Hippocampal formation (tissue), 2 donors: ENCODE data around the gene ASTN2.

ENCODE experiments used
- DNase-seq, 2 donors: peaks; one replicate each; lab custom pipeline; 2025; lab: John Stamatoyannopoulos, UW

ASTN2 gene

DNA sequence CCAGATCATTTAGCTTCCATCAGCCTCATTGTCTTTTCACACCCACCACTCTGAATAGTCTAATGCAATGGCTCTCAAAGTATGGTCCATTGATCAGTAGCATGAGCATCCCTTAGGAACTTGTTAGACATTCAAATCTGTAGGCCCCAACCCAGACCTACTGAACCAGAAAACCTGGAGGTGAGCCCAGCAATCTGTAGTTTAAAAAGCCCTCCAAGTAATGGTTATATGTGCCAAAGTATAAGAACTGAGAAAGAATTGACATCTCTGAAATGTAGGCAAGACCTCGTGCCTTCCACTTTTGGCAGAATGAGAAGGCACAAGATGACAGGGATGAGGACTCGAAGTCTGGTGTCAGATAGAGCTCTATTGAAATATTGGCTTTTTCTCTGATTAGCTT, 460.1 kb downstream of the ASTN2 start:
- no peak for DNase-seq

GRCh38 chr9:116953271-116953670, 461.6 kb downstream of the ASTN2 start:
- DNase-seq, result no peak

DNA sequence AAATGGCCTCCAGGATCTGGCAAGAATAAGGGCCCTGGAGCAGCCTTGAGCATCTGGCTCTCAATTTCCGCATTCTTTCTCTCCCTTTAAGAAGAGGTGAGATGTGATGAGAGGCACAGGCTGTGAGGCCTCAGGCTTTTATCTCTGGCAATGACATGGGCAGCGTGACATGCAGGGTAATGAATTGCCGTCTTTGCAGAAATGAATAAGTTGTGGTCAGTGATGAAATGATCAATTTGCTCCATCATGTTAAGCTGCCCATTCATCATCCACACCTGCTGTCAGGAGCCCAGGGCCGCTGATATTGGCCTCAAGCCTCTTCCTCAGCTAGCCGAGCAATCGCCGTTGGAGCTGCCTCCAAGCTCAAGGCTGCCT, 462.4 kb downstream of the ASTN2 start:
- DNase-seq, result no peak

DNA sequence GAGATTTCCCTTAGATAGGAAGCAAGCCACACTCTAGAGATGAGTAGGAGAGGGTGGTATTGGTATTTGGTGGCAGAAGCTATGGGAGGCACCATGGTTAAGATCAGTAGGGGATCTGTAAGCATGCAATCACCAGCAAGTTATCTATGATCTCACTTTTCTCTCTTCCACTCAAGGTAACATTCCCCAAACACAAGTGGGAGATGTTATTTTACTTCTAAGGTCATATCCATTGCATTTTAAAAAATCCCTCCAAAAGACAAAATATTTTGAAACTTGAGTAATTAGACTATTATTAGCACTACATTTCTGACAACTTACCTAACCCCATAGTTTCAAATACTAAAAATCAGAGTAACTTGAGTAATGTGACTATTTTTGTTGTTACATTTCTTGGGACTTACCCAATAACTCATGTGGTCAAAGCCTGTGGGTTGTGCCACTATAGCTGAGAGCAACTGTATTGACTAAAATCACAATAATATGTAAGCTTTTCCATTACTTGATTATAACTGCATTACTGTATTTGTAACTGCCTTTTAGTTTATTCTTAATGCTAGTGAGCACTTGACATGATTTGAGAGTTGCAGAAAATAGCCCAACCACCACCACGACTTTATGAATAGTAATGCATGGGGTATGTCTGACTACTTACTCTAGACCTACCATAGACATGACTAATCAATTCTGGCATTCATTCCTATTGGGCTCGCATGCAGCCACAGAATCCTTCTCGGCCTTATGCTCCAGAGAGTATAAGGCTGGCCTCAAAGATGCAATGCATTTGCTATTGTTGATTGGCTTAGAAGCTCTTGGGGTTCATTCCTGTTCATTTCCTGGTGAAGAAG, 463.0 kb downstream of the ASTN2 start:
- no peak for DNase-seq

DNA sequence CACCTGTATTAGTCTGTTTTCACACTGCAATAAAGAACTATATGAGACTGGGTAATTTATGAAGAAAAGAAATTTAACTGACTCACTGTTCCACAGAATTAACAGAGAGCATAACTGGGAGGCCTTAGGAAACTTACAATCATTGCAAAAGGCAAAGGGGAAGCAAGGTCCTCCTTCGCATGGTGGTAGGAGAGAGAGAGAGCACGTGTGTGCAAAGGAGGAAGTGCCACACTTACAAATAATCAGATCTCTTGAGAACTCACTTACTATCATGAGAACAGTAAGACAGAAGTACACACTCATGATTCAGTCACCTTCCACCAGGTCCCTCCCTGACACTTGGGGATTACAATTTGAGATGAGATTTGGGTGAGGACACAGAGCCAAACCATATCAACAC, 469.0 kb downstream of the ASTN2 start:
- DNase-seq, result no peak

- DNase-seq, result no peak
Observed at GRCh38 chr9:116944714-116945534, 469.9 kb downstream of the ASTN2 start.

DNA sequence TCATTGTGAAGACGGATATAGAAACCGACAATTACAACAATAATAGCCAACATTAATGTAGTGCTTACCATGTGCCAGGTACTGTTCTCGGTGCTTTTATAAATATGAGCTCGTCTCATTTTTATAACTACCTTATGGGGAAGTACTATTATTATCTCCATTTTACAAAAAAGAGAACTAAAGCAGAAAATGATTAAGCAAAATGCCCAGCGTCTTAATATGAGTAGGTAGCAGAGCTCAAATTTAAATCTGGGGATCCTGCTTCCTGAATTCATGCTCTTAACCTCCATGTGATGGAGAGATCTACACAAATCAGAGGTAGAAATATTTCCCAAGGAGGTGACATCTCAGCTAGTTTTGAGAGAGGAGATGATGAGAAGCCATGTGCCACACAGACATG, 470.9 kb downstream of the ASTN2 start:
- no peak for DNase-seq

DNA sequence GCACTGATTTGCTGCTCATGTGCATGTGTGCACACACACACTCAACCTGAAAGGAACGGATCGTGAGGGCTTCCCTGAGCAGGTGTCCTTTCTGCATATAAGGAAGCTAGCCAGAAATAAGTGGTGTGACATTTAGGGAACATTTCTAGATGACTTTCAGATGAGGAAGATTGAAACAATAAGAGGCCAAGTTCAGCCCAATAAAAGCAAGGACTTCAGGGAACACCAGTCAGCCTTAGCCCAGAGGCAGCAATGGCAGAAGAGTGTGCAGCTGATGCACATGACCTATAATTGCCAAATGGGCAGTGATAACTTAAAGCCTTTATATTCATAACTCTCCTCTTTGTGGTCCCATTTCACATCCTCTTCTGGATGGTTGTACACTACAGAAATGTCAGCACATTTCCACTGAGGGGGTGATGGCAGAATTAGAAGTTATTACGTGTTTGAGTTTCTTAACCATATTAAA, 472.2 kb downstream of the ASTN2 start:
- no peak for DNase-seq

DNA sequence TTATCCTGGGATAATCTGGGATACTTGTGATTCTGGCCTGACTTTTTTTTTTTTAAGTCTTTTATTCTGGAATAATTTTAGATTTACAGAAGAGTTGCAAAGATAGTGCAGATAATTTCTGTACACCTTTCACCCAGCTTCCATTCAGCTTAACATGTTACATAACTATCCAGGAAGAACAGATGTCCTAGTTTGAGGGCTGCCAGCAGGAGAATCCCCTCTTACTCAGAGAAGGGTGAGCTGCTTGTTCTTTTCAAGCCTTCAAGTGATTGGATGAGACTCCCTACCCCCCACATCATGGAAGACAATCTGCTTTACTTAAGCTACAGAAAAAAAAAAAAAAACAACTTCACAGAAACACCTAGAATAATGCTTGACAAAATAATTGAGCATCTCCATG, 473.6 kb downstream of the ASTN2 start:
- no peak for DNase-seq

DNA sequence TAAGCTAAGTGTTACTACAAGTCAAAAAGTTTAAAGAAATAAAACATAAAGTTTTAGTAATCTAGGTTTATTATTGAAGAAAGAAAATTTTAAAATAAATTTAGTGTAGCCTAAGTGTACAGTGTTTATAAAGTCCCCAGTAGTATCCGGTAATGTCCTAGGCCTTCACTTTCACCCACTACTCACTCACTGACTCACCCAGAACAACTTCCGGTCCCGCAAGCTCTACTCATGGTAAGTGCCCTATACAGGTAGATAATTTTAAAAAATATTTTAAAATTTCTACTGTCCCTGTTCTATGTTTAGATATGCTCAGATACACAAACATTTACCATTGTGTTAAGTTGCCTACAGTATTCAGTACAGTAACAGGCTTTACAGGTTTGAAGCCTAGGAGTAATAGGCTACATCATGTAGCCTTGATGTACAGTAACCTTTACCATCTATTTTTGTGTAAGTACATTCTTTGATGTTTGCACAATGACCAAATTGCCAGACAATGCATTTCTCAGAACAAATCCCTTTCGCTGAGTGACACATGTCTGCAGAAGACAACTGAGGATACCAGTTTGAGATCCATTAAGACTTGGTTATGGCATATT, 474.1 kb downstream of the ASTN2 start:
- DNase-seq, result no peak

GRCh38 chr9:116939614-116940013, 475.2 kb downstream of the ASTN2 start:
- DNase-seq, result no peak

GRCh38 chr9:116939161-116939560, 475.7 kb downstream of the ASTN2 start:
- DNase-seq, result no peak

GRCh38 chr9:116937361-116937760, 477.5 kb downstream of the ASTN2 start:
- DNase-seq, result no peak

DNA sequence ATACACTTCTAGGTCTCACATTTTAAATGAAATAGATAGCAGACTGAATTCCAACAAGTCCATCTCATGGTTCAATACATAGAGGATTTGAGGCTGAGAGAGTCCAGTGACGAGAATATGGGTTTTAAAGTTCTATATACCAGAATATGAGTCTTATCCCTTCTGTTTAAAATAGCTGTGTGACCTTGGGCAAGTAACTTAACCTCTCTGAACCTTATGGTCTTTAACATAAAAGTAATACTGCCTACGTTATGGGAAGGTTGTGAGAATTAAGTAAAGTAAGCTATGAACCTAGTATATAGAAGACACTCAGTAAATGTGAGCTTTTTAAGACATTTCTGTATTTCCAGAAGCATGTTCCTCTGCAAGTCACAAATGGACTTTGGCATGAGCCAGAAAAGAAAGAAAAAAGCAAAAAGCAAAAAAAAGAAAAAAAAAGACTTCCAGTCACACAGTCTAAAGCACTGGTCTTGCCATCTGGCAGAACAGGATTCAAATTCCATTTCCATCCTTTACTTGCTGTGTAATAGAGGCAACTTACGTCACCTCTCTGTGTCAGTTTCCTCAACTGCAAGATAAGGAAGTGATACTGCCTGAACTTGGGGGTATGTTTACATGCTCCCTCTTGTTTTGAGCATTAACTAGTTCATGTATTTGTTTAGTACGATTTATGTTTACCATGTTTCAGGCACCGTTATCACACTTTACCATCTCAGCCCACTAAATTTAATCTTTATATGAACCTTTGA, 479.5 kb downstream of the ASTN2 start:
- DNase-seq, result no peak

GRCh38 chr9:116934131-116934530, 480.7 kb downstream of the ASTN2 start:
- DNase-seq, result no peak

- DNase-seq, result no peak
Observed at GRCh38 chr9:116933251-116933650, 481.6 kb downstream of the ASTN2 start.

DNA sequence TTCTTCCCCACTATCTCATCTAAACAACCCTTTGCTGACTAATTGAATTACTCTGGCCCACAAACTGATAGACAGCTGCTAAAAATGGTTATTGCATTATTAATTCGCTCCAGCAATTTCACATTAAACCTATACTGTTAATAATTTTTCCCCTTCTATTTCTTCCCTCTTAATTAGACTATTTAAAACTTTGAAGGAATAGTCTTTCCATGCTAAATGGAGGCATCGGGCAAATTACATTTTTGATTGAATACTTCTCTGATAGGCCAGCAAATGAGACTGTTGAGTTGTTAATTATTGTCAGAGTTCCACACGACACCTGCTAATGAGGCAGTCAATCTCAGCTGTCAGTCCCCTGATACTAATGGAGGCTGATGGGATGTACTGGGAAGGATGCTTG, 485.2 kb downstream of the ASTN2 start:
- no peak for DNase-seq

DNA sequence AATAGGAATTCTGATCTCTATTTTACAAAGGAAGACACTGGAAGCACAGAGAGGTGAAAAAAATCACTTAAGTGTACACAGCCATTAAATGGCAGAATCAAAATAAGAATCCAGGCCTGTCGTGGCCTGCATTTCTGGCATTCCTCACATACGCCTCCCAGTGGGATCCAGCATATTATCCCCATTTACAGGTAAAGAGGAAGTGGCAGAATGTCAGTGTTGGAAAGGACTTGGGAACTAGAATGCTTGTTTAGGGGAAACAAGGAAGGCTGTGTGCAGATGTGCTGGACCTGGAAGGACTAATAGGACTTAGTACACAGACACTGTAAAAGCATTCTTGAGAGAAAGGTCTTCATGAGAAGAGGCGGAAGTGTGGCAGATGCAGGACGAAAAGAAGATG, 486.0 kb downstream of the ASTN2 start:
- no peak for DNase-seq

DNA sequence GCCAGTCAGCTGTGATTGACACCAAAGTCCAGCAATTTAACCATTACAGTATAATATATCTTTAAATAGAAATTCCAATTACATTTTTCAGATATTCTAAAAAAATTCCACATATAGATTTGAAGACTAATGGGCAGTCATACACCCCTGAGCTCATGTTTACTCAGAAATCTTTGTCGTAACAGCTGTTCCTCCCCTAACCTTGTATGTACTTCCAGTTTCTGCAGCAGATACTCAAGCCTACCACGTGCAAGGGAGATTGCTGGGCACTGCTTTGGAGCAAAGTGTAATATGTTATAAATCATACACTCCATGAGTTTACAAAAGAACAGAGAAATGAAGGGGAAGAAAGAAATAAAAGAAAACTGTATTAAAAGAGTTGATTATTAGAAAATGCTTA, 486.6 kb downstream of the ASTN2 start:
- no peak for DNase-seq

- no peak for DNase-seq
Observed at GRCh38 chr9:116927726-116928125, 487.1 kb downstream of the ASTN2 start.

GRCh38 chr9:116925121-116925520, 489.7 kb downstream of the ASTN2 start:
- DNase-seq, result no peak
